IPS-15b (cell line): ENCODE data around the gene GNB1L.

ENCODE experiments used
- H3K27me3 ChIP-seq: one replicate; pipeline ENCODE4 v1.6.1; 2013; ENCODE audit warnings: low read length; ENCODE audit not compliant: control insufficient read depth, insufficient read depth
- H3K36me3 ChIP-seq: one replicate; pipeline ENCODE4 v1.6.1; 2013; ENCODE audit warnings: low read length; ENCODE audit not compliant: control insufficient read depth, insufficient read depth
- H3K4me1 ChIP-seq: one replicate; pipeline ENCODE4 v1.6.1; 2013; ENCODE audit warnings: mild to moderate bottlenecking, low read length; ENCODE audit not compliant: control insufficient read depth, insufficient read depth
- H3K4me3 ChIP-seq: one replicate; pipeline ENCODE4 v1.5.1; 2013; ENCODE audit warnings: low read depth, low read length
- H3K9ac ChIP-seq: one replicate; pipeline ENCODE4 v1.6.1; 2013; ENCODE audit warnings: low read depth, mild to moderate bottlenecking, low read length
- H3K9me3 ChIP-seq: one replicate; pipeline ENCODE4 v1.6.1; 2013; ENCODE audit warnings: mild to moderate bottlenecking, low read length; ENCODE audit not compliant: control insufficient read depth, insufficient read depth

GNB1L gene

DNA sequence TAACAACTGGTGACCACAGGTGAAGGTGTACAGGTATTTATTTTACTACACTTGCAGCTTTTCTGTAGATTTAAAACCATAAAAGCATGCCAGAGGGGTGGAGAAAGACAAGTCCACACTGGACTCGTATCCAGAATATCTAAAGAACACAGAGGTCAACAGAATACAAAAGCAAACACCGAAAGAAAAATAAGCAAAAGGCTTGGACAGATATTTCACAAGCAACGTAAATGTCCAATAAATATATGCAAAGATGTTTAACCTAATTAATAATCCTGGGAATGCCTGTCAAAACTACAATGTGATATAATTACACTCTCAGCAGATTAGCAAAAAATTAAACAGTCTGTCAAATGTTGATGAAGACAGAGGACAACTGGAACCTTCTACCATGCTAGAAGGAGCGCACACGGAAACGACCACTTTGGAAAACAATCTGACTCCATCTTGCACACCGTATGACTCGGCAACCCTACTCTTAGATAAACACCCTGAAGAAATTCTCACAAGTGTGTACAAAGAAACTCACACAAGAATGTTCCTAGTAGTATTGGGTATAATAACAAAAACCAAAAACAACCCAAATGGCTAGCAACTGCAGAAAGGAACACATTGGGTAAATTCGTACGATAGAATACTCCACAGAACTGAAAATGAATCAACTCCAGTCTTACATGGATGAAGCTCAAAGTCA, 27.2 kb downstream of the GNB1L start:
- Histone ChIP-seq H3K9ac (no peak overlapping the region), H3K36me3 (no peaks in the 10 kb centered on the region), H3K27me3 (no peaks in the 10 kb centered on the region), H3K4me1 (no peaks in the 10 kb centered on the region), H3K9me3 (no peaks in the 10 kb centered on the region), H3K4me3 (no peak overlapping the region)

DNA sequence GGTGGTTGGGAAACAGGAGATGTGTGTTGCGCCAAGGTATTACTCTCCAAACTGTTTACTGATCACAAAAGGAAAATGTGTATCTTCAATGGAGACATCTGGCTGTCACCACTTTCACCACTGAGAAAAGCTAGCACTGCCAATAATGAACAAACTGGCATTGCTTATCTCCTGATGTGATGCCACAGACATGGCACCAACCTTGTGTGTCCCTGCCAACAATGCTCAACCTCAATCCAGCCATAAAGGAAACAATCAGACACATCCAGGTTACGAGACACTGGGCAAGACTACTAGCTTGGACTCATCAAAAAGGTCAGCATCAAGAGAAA, 28.1 kb downstream of the GNB1L start:
- Histone ChIP-seq H3K9me3 (no peaks in the 10 kb centered on the region), H3K9ac (no peak overlapping the region), H3K4me1 (no peaks in the 10 kb centered on the region), H3K27me3 (no peaks in the 10 kb centered on the region), H3K4me3 (no peak overlapping the region), H3K36me3 (no peaks in the 10 kb centered on the region)

GRCh38 chr22:19825904-19826618, 28.6 kb downstream of the GNB1L start:
- Histone ChIP-seq H3K4me3 (no peak overlapping the region), H3K9me3 (no peaks in the 10 kb centered on the region), H3K27me3 (no peaks in the 10 kb centered on the region), H3K36me3 (no peaks in the 10 kb centered on the region), H3K9ac (no peak overlapping the region), H3K4me1 (no peaks in the 10 kb centered on the region)

GRCh38 chr22:19824926-19825339, 29.7 kb downstream of the GNB1L start:
- no peaks in the 10 kb centered on the region for H3K9me3 ChIP-seq
- H3K9ac ChIP-seq = no peak overlapping the region
- no peak overlapping the region for H3K4me3 ChIP-seq
- no peaks in the 10 kb centered on the region for H3K4me1 ChIP-seq
- no peaks in the 10 kb centered on the region for H3K27me3 ChIP-seq
- H3K36me3 ChIP-seq = no peaks in the 10 kb centered on the region

- Histone ChIP-seq H3K9me3 (no peaks in the 10 kb centered on the region), H3K27me3 (no peaks in the 10 kb centered on the region), H3K36me3 (no peaks in the 10 kb centered on the region), H3K4me3 (no peak overlapping the region), H3K4me1 (no peaks in the 10 kb centered on the region), H3K9ac (no peak overlapping the region)
Measured at GRCh38 chr22:19824212-19824925, 30.3 kb downstream of the GNB1L start.

DNA sequence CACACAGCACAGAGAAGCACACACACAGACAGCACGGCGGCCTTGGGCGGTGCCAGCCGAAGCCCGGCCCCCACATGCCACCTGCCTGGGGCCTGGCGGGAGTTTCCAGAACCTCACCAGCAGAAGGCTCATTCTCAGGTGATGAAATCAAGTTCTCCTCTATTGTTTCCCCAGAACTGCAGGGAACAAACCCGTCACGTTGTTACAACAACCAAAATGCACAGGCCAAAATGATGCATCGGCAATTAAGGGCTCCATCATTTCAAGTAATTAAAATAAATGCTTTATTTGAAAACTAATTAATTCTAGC, 30.8 kb downstream of the GNB1L start:
- no peaks in the 10 kb centered on the region for H3K27me3 ChIP-seq
- H3K36me3 ChIP-seq = no peaks in the 10 kb centered on the region
- H3K9me3 ChIP-seq = no peaks in the 10 kb centered on the region
- H3K4me3 ChIP-seq = no peak overlapping the region
- H3K4me1 ChIP-seq = no peaks in the 10 kb centered on the region
- H3K9ac ChIP-seq = no peak overlapping the region

- no peak overlapping the region for H3K9ac ChIP-seq
- no peaks in the 10 kb centered on the region for H3K9me3 ChIP-seq
- H3K4me1 ChIP-seq = no peaks in the 10 kb centered on the region
- no peaks in the 10 kb centered on the region for H3K36me3 ChIP-seq
- no peak overlapping the region for H3K4me3 ChIP-seq
- no peaks in the 10 kb centered on the region for H3K27me3 ChIP-seq
Measured at GRCh38 chr22:19823191-19823901, 31.3 kb downstream of the GNB1L start.

- H3K4me1 ChIP-seq = no peaks in the 10 kb centered on the region
Measured at GRCh38 chr22:19822301-19823117, 32.2 kb downstream of the GNB1L start.

DNA sequence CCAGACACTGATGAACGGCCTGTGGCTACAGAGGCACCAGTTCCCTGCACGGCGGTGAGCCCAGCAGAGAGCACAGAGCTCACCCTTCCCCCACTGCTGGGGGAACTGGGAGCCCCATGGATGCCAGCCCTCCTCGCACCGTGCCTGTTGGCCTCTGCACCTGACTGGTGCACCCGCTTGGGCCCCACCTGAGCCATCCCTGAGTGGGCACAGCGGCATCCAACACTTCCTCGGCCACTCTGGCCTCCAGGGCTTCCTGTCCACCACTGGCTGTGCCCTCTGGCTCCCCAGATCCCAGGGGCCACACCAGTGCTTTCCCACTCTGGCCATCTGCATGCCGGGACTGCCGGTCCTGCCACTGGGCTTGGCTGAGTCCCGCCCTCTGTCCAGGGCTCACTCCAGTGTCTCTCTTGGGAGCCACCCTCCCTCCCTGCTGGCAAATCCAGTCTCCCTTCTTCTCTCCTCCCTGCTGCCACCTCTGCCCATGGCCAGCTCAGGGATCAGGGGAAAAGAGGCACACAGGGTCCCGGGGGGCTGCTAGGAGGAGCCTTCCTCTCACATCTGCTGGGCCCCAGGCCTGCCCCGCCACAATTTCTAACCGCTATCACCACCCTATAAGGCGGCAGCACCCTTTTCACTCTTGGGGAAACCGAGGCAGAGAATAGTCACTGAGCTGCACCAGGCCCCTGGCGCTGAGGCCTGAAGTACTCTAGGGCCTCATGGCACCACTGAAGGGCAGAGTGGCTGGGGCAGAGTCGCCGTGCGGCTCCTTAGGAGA, 33.0 kb downstream of the GNB1L start:
- Histone ChIP-seq H3K4me3 (no peak overlapping the region), H3K4me1 (no peaks in the 10 kb centered on the region), H3K27me3 (no peaks in the 10 kb centered on the region), H3K9me3 (no peaks in the 10 kb centered on the region), H3K36me3 (no peaks in the 10 kb centered on the region), H3K9ac (no peak overlapping the region)

More at GRCh38 chr22:19822301-19823117, 32.2 kb downstream of the GNB1L start:
- no peak overlapping the region for H3K4me3 ChIP-seq
- no peaks in the 10 kb centered on the region for H3K9me3 ChIP-seq
- H3K36me3 ChIP-seq = no peaks in the 10 kb centered on the region
- no peak overlapping the region for H3K9ac ChIP-seq
- H3K27me3 ChIP-seq = no peaks in the 10 kb centered on the region

DNA sequence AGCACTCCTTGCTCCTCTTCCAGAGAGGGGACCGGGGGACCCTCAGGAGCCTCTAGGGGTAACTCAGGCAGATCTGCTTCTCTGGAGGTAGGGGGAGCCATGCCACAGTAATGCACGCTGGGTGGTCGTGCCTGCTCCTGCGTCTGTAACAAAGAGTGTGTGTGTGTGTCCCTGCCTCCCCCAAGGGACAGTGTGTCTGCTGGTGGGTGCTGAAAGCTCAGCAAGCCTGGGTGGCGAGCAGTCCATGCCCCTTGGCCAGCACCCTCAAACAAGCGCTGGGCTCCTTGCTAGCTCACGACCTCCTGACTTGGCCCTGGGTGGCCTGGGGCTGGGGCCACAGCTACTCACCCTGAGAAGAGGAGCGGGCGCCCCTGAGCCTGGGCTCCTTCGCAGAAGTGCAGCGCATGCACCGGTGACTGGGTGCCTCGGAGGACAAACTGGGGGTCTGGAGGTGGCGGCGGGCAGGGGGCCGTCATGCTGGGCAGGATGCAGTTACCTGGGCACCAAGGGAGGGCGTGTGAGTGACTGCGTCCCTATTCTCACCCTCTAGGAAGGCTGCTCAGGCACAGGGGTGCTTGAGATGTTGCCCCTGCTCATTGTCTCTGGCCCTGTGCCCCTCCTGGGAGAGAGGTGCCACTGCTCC, 33.7 kb downstream of the GNB1L start:
- Histone ChIP-seq H3K9ac (no peak overlapping the region), H3K4me3 (no peak overlapping the region), H3K27me3 (no peaks in the 10 kb centered on the region), H3K36me3 (no peaks in the 10 kb centered on the region), H3K9me3 (no peaks in the 10 kb centered on the region), H3K4me1 (no peaks in the 10 kb centered on the region)
